Naive thymus-derived CD4-positive, alpha-beta T cell (primary cell): ENCODE measurements around the gene USP4. TPM values are rescaled to one million over a fixed set of nuclear protein-coding genes. Genes with fewer than 3 reads are reported as not detected.
A peak's percentile ranks its signal among the peaks of the same experiment; 100 is the strongest.

Experiments
- ATAC-seq: fragments of 150-1000 bp; cut with Tn5 transposase; 2 replicates; pipeline ENCODE4 v1.10.0; 2021; ENCODE audit warnings: mild to moderate bottlenecking, moderate library complexity
- CTCF ChIA-PET: fragments of 350-600 bp; sonication (Branson Sonifier 250); formaldehyde crosslinking; loops from one replicate; lab custom pipeline; 2021; ENCODE audit warnings: antibody characterized with exemption; lab: Charles Lee
- POLR2A ChIA-PET: fragments of 350-600 bp; sonication (Branson Sonifier 250); formaldehyde crosslinking; loops from one replicate; lab custom pipeline; 2021; ENCODE audit warnings: antibody characterized with exemption, inconsistent platforms; lab: Charles Lee
- DNase-seq, 9 donors: peaks; one replicate each; pipeline versions ENCODE4 v3.0.0 to v3.0.0-alpha.2; 2020 to 2022; ENCODE audit warnings: mixed read lengths in 1 of 9
- H3K27ac ChIP-seq: one replicate; pipeline ENCODE4 v1.7.0; 2013; ENCODE audit warnings: mild to moderate bottlenecking, low read depth, low read length, moderate library complexity
- H3K27me3 ChIP-seq, 2 donors: one replicate each; pipeline ENCODE4 v1.7.0; 2013; ENCODE audit warnings: low read length in 2 of 2, mild to moderate bottlenecking in 2 of 2, moderate library complexity in 2 of 2; ENCODE audit not compliant: control insufficient read depth in 2 of 2, insufficient read depth in 2 of 2
- H3K36me3 ChIP-seq, 3 experiments: 1 replicate in 2 of 3; 2 replicates in 1 of 3; pipeline ENCODE4 v1.7.0; 2013; ENCODE audit warnings: low read length in 3 of 3, mild to moderate bottlenecking in 3 of 3, moderate library complexity in 1 of 3; ENCODE audit not compliant: insufficient read depth in 3 of 3, control insufficient read depth in 2 of 3
- H3K4me1 ChIP-seq, 2 donors: one replicate each; pipeline ENCODE4 v1.7.0; 2013; ENCODE audit warnings: low read length in 2 of 2, mild to moderate bottlenecking in 2 of 2, moderate library complexity in 1 of 2; ENCODE audit not compliant: control insufficient read depth in 2 of 2, insufficient read depth in 2 of 2
- H3K4me3 ChIP-seq: 2 replicates; pipeline ENCODE4 v1.7.0; 2013; ENCODE audit warnings: mild to moderate bottlenecking, low read length
- H3K9me3 ChIP-seq, 3 experiments: 1 replicate in 2 of 3; 2 replicates in 1 of 3; pipeline ENCODE4 v1.7.0; 2013; ENCODE audit warnings: low read length in 3 of 3; ENCODE audit not compliant: control insufficient read depth in 2 of 3
- H3K27ac Mint-ChIP-seq, 9 donors: one replicate each; pipeline ENCODE4 v1.8.0; 2020 to 2022; ENCODE audit warnings: mixed read lengths in 9 of 9, mild to moderate bottlenecking in 8 of 9, moderate library complexity in 5 of 9, inconsistent platforms in 2 of 9
- H3K27me3 Mint-ChIP-seq, 5 donors: one replicate each; pipeline ENCODE4 v1.8.0; 2021 to 2022; ENCODE audit warnings: mixed read lengths in 5 of 5, mild to moderate bottlenecking in 1 of 5
- H3K36me3 Mint-ChIP-seq, 5 donors: one replicate each; pipeline ENCODE4 v1.8.0; 2020 to 2022; ENCODE audit warnings: mixed read lengths in 5 of 5, mild to moderate bottlenecking in 3 of 5, inconsistent platforms in 1 of 5
- H3K4me1 Mint-ChIP-seq, 7 donors: one replicate each; pipeline ENCODE4 v1.8.0; 2020 to 2022; ENCODE audit warnings: mixed read lengths in 7 of 7, mild to moderate bottlenecking in 3 of 7, inconsistent platforms in 1 of 7
- H3K4me3 Mint-ChIP-seq, 10 donors: one replicate each; pipeline ENCODE4 v1.8.0; 2020 to 2022; ENCODE audit warnings: mild to moderate bottlenecking in 10 of 10, mixed read lengths in 10 of 10, moderate library complexity in 6 of 10, inconsistent platforms in 2 of 10
- H3K9me3 Mint-ChIP-seq, 11 donors: one replicate each; pipeline ENCODE4 v1.8.0; 2020 to 2022; ENCODE audit warnings: mixed read lengths in 11 of 11, mild to moderate bottlenecking in 4 of 11, inconsistent platforms in 1 of 11, moderate library complexity in 1 of 11
- intact Hi-C, 2 donors: fragments of 100-400 bp; cut with micrococcal nuclease; formaldehyde crosslinking; loops; one replicate each; pipeline ENCODE4 v1.15.1; 2023
- polyA plus RNA-seq, 2 donors: library from polyadenylated mRNA; unstranded; fragments of 300-500 nt; fragmentation: Illumina TruSeq; gene quantifications; one replicate each; pipeline ENCODE4 v1.2.3, GENCODE V29; 2021
- total RNA-seq, 6 experiments: library from RNA in 5 of 6; stranded (reverse) in 5 of 6; gene quantifications; 1 replicate in 5 of 6; 2 replicates in 1 of 6; pipeline ENCODE4 v1.2.3 and lab custom pipeline; 2021 to 2026

The USP4 gene
- total and polyA plus RNA-seq, 7 experiments from 2014 or later, result 54.6 to 135 (median 100) TPM

DNA sequence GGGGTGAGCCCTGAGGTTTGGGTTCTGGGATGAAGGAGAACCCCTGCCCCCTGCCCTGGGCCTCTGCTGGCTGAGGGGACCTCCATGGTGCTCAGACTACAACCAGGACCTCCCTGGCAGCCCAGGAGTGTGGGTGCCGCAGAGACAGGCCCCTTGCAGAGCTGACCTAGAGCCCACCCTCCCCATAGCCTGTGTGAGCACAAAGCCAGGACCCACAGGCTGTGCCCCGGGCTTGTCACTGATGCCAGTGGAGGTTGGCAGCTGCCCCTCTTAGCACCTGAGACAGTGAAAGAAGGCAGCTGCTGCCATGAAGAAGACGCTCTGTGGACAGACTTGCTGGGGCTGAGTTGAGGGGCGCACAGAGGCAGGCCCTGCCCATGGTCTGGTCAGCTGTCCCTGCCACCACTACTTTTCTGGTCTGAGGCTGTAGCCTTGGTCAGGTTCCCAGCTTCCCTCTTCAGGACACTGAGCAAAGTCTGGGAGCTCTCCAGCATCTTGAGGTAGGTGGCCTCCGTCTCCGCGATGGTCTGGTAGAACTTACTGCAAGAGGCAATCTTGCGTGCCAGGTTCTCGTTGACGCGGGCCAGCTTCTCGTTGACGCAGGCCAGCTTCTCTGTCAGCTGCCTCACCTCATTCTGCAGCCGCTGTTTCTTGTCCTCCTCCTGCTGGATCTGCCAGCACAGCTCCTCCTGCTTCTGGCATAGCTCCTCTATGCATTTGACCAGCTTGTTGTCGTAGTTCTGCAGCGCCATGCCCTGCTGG lies 23.0 kb downstream of the USP4 start:
- Histone ChIP-seq H3K27ac (no peak overlapping the region), H3K4me3 (no peak overlapping the region), H3K27me3 (no peaks in the 10 kb centered on the region), H3K4me1 (no peaks in the 10 kb centered on the region), H3K9me3 (no peaks in the 10 kb centered on the region), H3K36me3 (peaks cover 0 to 78% (median 6%) of the 10 kb centered on the region in 3 experiments)
- intact Hi-C loops, result no loop called here
- Mint-ChIP-seq H3K4me3 (no peak overlapping the region), H3K27me3 (no peaks in the 10 kb centered on the region), H3K4me1 (peaks cover 0 to 6% (median 3%) of the 10 kb centered on the region in 7 donors), H3K36me3 (peaks cover 0 to 27% (median 14%) of the 10 kb centered on the region in 5 donors), H3K27ac (no peak overlapping the region), H3K9me3 (no peaks in the 10 kb centered on the region)
- ChIA-PET CTCF (no interaction called here), POLR2A (no interaction called here)
- no peak for DNase-seq
- ATAC-seq, result no peak

DNA sequence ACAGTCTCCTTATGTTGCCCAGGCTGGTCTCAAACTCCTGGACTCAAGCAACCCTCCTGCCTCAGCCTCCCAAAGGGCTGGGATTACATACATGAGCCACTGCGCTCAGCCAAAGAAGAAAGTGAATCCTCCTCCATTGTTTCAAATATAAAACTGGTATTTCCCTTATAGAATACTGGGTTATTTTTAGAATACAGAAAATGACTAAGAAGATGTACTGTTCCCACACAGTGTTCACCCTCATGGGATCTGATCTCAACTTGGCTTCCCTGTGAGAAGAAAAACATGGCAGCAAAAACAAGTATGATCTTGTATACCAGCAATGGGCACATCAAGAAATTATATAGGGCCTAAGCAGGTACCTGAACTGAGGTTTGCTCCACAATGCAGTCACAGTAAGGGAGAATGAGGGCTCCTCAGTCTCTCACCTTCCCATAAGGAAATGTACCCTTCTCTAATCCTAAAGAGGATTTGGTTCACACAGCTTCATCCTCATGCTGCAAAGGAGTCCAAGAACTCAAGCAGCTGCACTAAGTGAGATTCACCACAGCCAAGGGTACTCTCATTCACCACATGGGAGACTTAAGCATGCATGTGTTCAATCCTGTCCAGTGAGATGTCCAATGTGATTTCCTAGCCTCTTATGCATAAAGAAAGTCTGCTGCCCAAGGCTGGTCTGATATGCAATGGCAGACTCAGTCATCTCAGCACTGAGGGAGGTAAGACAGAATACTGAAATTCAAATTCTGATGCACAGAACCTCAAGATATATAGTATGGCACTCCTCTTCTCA lies 25.8 kb downstream of the USP4 start:
- CTCF ChIA-PET, result interaction anchor here (0.6 to 1.0 kb wide), 2 partner anchors 20 to 71 kb away, joined by 3 to 4 read pairs; no protein-coding TSS in a partner anchor
- POLR2A ChIA-PET, result interaction anchor here (1.0 kb wide), 1 partner anchor 26 kb away, joined by 3 read pairs; the partner anchor contains the start of gene USP4

DNA sequence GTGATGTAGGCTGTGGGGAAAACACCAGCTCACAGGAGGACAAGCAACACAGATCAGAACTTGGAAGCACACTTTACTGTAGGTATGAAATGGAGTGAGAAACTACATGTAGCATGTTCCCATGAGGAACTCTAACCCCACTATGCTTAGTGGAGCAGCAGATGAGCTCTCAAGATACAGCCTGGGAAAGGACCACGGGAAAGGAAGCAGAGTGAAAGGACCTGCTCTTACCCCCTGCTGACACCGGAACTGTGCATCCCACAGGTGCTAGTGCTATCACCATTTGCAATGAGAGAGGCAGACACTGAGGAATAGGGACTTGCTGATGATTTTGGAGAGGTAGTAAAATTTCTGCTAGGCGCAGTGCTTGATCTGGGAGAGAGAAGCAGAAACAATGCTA lies 28.6 kb downstream of the USP4 start:
- H3K27me3 ChIP-seq, result no peaks in the 10 kb centered on the region
- no peaks in the 10 kb centered on the region for H3K9me3 Mint-ChIP-seq
- no peak overlapping the region for H3K27ac ChIP-seq
- H3K27me3 Mint-ChIP-seq, result no peaks in the 10 kb centered on the region
- H3K4me1 Mint-ChIP-seq, result peaks cover 0 to 8% (median 0%) of the 10 kb centered on the region in 7 donors
- no peak for DNase-seq
- peak overlapping the region in 6 of 9 donors; percentile 11 to 74 (median 44) for H3K27ac Mint-ChIP-seq
- peaks cover 6 to 32% (median 13%) of the 10 kb centered on the region in 5 donors for H3K36me3 Mint-ChIP-seq
- no peaks in the 10 kb centered on the region for H3K9me3 ChIP-seq
- no peak overlapping the region for H3K4me3 Mint-ChIP-seq
- no peak for ATAC-seq
- peaks cover 6 to 69% (median 14%) of the 10 kb centered on the region in 3 experiments for H3K36me3 ChIP-seq
- H3K4me3 ChIP-seq, result no peak overlapping the region
- intact Hi-C loops, result no loop called here
- no peaks in the 10 kb centered on the region for H3K4me1 ChIP-seq
- ChIA-PET CTCF (no interaction called here), POLR2A (interaction anchor here (0.6 to 1.0 kb wide), 2 partner anchors 29 to 137 kb away, joined by 3 read pairs; partner anchors contain the start of gene USP4)

More for the DNA sequence above, 25.8 kb downstream of the USP4 start:
- Histone ChIP-seq H3K4me1 (no peaks in the 10 kb centered on the region), H3K27me3 (no peaks in the 10 kb centered on the region), H3K36me3 (peaks cover 6 to 69% (median 19%) of the 10 kb centered on the region in 3 experiments), H3K27ac (no peak overlapping the region), H3K9me3 (no peaks in the 10 kb centered on the region), H3K4me3 (no peak overlapping the region)
- no peak for ATAC-seq
- no peak for DNase-seq
- peaks cover 0 to 7% (median 0%) of the 10 kb centered on the region in 7 donors for H3K4me1 Mint-ChIP-seq
- intact Hi-C loops, result no loop called here
- H3K27ac Mint-ChIP-seq, result peak overlapping the region in 4 of 9 donors; percentile 8 to 36 (median 23)
- H3K27me3 Mint-ChIP-seq, result no peaks in the 10 kb centered on the region
- H3K4me3 Mint-ChIP-seq, result no peak overlapping the region
- H3K9me3 Mint-ChIP-seq, result no peaks in the 10 kb centered on the region
- peaks cover 5 to 30% (median 13%) of the 10 kb centered on the region in 5 donors for H3K36me3 Mint-ChIP-seq

DNA sequence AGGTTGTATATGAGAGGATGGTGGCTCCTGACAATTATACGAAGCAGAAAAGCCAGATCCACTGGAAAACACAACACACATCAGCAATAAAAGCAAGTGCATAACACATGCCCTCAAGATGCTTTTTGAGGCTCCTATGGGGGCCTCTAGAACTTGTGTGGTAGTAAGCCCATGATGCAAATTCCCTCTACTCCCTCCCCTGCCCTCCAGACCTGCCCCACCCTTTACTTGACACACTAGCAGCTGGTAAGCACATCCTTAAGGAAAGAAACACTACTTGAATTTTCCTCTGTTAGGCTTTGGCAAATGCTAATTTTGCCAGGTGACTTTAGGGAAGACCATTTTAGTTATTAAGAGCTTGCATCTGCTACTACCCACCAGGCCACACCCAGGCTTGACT lies 29.2 kb downstream of the USP4 start:
- CTCF ChIA-PET, result no interaction called here
- H3K27me3 Mint-ChIP-seq, result no peaks in the 10 kb centered on the region
- peaks cover 7 to 32% (median 14%) of the 10 kb centered on the region in 5 donors for H3K36me3 Mint-ChIP-seq
- Histone ChIP-seq H3K9me3 (no peaks in the 10 kb centered on the region), H3K36me3 (peaks cover 11 to 72% (median 14%) of the 10 kb centered on the region in 3 experiments), H3K4me1 (no peaks in the 10 kb centered on the region), H3K27me3 (no peaks in the 10 kb centered on the region), H3K27ac (no peak overlapping the region), H3K4me3 (no peak overlapping the region)
- POLR2A ChIA-PET, result interaction anchor here (0.6 to 1.0 kb wide), 2 partner anchors 30 to 42 kb away, joined by 3 read pairs; partner anchors contain the start of gene USP4
- no peaks in the 10 kb centered on the region for H3K9me3 Mint-ChIP-seq
- no peak overlapping the region for H3K4me3 Mint-ChIP-seq
- intact Hi-C loops, result no loop called here
- peaks cover 0 to 8% (median 0%) of the 10 kb centered on the region in 7 donors for H3K4me1 Mint-ChIP-seq
- peak overlapping the region in 6 of 9 donors; percentile 11 to 74 (median 44) for H3K27ac Mint-ChIP-seq
- ATAC-seq (no peak), DNase-seq (no peak)

DNA sequence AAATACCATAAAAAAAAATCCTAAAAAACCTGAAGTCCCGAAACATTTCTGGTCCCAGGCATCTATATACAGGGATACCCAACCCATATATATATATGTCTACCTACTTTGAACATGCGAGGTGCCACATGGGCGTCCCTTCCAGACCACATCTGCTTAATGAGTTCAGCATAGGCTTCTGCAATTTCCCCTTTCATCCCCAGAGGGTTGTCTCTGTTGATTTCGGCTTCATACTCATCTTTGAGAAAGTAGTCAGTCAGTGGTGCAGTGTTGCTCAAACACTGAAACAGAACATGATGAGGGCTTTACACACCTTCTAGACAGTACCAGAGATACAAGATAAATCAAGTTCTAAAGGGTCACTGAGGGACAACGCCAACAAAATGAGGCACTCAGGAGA lies 34.2 kb downstream of the USP4 start:
- H3K36me3 Mint-ChIP-seq, result peaks cover 5 to 32% (median 14%) of the 10 kb centered on the region in 5 donors
- POLR2A ChIA-PET, result no interaction called here
- CTCF ChIA-PET, result no interaction called here
- no peak overlapping the region for H3K4me3 Mint-ChIP-seq
- no peak overlapping the region for H3K4me3 ChIP-seq
- peaks cover 0 to 16% (median 2%) of the 10 kb centered on the region in 7 donors for H3K4me1 Mint-ChIP-seq
- H3K9me3 Mint-ChIP-seq, result no peaks in the 10 kb centered on the region
- intact Hi-C loops, result no loop called here
- H3K27me3 Mint-ChIP-seq, result no peaks in the 10 kb centered on the region
- H3K4me1 ChIP-seq, result no peaks in the 10 kb centered on the region
- H3K27ac ChIP-seq, result no peak overlapping the region
- no peaks in the 10 kb centered on the region for H3K27me3 ChIP-seq
- DNase-seq (no peak), ATAC-seq (no peak)
- H3K36me3 ChIP-seq, result peaks cover 11 to 81% (median 27%) of the 10 kb centered on the region in 3 experiments
- H3K9me3 ChIP-seq, result no peaks in the 10 kb centered on the region
- H3K27ac Mint-ChIP-seq, result peak overlapping the region in 3 of 9 donors; percentile 28 to 49 (median 32)

DNA sequence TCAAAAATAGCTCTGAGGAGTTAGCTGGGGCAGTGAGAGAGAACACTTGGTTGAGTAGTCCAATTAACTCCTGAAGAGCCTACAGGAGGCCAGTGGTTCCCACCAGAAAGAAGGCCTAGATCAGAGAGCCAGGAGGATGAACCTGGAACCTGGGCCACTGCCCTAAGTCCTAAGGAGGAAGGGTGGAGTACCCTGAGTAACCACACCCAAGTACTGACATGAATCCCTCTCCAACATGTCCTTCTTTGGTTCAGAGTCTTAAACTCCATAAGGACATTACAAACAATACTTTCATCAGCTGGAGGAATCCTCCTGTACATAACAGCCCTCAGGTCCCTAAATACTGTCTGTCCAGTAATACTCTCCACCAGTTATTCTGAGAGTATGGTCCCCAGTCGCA lies 37.2 kb downstream of the USP4 start:
- no peaks in the 10 kb centered on the region for H3K9me3 Mint-ChIP-seq
- intact Hi-C loops, result no loop called here
- Histone ChIP-seq H3K4me1 (no peaks in the 10 kb centered on the region), H3K9me3 (no peaks in the 10 kb centered on the region), H3K4me3 (no peak overlapping the region), H3K27me3 (no peaks in the 10 kb centered on the region), H3K27ac (no peak overlapping the region), H3K36me3 (peaks cover 13 to 86% (median 31%) of the 10 kb centered on the region in 3 experiments)
- ATAC-seq, result no peak
- peaks cover 5 to 36% (median 18%) of the 10 kb centered on the region in 5 donors for H3K36me3 Mint-ChIP-seq
- ChIA-PET CTCF (interaction anchor here (0.6 to 1.1 kb wide), 2 partner anchors 147 to 150 kb away, joined by 3 read pairs; no protein-coding TSS in a partner anchor), POLR2A (no interaction called here)
- no peak for DNase-seq
- H3K4me1 Mint-ChIP-seq, result peaks cover 0 to 16% (median 0%) of the 10 kb centered on the region in 7 donors
- no peak overlapping the region for H3K4me3 Mint-ChIP-seq
- H3K27ac Mint-ChIP-seq, result peak overlapping the region in 6 of 9 donors; percentile 32 to 75 (median 60)
- no peaks in the 10 kb centered on the region for H3K27me3 Mint-ChIP-seq
